ENCODE results near the gene ZNF132.

DNA sequence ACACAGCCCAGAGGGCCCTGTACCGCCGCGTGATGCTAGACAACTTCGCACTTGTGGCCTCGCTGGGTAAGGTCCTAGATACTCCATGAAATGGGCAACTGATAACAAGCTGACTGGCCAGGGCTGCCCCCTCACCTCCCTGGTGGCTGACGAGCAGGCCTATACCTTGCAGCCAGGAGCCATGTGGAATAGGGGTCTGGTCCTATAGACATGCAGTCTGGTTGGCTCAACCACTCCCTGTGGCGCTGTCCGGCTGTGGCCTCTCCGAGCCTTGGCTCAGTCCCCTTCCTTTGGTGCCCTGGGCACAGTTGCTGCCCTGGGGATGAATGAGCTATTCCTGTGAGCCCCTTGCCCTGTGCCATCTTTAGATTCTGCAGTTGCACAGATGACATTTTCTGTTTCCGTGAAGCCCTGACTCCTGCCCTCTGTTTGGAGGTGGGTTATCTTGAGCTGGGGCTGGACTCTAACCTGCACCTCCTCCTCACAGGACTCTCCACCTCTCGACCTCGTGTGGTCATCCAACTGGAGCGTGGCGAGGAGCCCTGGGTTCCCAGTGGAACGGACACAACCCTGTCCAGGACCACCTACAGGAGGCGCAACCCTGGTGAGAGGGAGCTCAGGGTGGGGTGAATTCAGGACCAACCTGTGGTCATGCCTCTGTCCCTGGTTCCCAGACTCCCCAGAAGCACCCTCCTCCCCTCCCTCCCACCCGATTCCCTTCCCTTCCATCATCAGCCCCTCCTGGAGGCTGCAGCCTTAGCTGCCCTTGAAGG lies 29.5 kb upstream of the ZNF132 start:
- TF ChIP-seq, protein P1, sequence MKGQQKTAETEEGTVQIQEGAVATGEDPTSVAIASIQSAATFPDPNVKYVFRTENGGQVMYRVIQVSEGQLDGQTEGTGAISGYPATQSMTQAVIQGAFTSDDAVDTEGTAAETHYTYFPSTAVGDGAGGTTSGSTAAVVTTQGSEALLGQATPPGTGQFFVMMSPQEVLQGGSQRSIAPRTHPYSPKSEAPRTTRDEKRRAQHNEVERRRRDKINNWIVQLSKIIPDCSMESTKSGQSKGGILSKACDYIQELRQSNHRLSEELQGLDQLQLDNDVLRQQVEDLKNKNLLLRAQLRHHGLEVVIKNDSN (CRISPR knock-in tag; IDR thresholded peaks at IDR 0.05), result no peak
- TF ChIP-seq JUN (CRISPR knock-in tag; IDR thresholded peaks at IDR 0.05), result no peak
- TF ChIP-seq, protein P2, sequence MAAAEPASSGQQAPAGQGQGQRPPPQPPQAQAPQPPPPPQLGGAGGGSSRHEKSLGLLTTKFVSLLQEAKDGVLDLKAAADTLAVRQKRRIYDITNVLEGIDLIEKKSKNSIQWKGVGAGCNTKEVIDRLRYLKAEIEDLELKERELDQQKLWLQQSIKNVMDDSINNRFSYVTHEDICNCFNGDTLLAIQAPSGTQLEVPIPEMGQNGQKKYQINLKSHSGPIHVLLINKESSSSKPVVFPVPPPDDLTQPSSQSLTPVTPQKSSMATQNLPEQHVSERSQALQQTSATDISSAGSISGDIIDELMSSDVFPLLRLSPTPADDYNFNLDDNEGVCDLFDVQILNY (CRISPR knock-in tag; IDR thresholded peaks at IDR 0.05), result no peak
- TF ChIP-seq ZNF121 (CRISPR knock-in tag; IDR thresholded peaks at IDR 0.05), result no peak
- TF ChIP-seq, protein P3, sequence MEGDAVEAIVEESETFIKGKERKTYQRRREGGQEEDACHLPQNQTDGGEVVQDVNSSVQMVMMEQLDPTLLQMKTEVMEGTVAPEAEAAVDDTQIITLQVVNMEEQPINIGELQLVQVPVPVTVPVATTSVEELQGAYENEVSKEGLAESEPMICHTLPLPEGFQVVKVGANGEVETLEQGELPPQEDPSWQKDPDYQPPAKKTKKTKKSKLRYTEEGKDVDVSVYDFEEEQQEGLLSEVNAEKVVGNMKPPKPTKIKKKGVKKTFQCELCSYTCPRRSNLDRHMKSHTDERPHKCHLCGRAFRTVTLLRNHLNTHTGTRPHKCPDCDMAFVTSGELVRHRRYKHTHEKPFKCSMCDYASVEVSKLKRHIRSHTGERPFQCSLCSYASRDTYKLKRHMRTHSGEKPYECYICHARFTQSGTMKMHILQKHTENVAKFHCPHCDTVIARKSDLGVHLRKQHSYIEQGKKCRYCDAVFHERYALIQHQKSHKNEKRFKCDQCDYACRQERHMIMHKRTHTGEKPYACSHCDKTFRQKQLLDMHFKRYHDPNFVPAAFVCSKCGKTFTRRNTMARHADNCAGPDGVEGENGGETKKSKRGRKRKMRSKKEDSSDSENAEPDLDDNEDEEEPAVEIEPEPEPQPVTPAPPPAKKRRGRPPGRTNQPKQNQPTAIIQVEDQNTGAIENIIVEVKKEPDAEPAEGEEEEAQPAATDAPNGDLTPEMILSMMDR (IDR thresholded peaks at IDR 0.05), result no peak
- no peak for TF ChIP-seq MXD4 (CRISPR knock-in tag; IDR thresholded peaks at IDR 0.05; ENCODE audit: borderline replicate concordance)
- no peak for TF ChIP-seq IRF2 (CRISPR knock-in tag; IDR thresholded peaks at IDR 0.05; ENCODE audit: borderline replicate concordance, low read depth)
- TF ChIP-seq, protein P4, sequence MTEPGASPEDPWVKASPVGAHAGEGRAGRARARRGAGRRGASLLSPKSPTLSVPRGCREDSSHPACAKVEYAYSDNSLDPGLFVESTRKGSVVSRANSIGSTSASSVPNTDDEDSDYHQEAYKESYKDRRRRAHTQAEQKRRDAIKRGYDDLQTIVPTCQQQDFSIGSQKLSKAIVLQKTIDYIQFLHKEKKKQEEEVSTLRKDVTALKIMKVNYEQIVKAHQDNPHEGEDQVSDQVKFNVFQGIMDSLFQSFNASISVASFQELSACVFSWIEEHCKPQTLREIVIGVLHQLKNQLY (CRISPR knock-in tag; IDR thresholded peaks at IDR 0.05), result no peak
